ENCODE data around the gene RNGTT. TPM values are rescaled to one million over a fixed set of nuclear protein-coding genes. Genes with fewer than 3 reads are reported as not detected.
A peak's percentile ranks its signal among the peaks of the same experiment; 100 is the strongest.

The RNGTT gene
- total and polyA plus RNA-seq, 2 experiments from 2014 or later = 7.4 to 15.6 TPM

- 91% methylated on average over 7 of the region's 7 CpGs for WGBS (ENCODE audit: low lambda C conversion rate, missing lambda C conversion rate)
- no peak overlapping the region for H3K4me3 ChIP-seq
- no peak overlapping the region for H3K4me2 ChIP-seq
- H3K27ac ChIP-seq = no peak overlapping the region
- H3K36me3 ChIP-seq (replicated peaks; ENCODE audit: insufficient read depth, low read depth) = no peaks in the 10 kb centered on the region
- no peak for DNase-seq (ENCODE audit: low spot score)
- no peaks in the 10 kb centered on the region for H3K27me3 ChIP-seq
- H3K9me2 ChIP-seq (replicated peaks; ENCODE audit: insufficient read depth) = no peaks in the 10 kb centered on the region
- no peaks in the 10 kb centered on the region for H3K79me2 ChIP-seq
- H3K9me3 ChIP-seq (ENCODE audit: low read depth) = no peaks in the 10 kb centered on the region
- no peaks in the 10 kb centered on the region for H4K20me1 ChIP-seq (ENCODE audit: insufficient read depth, poor library complexity, severe bottlenecking)
- no peaks in the 10 kb centered on the region for H3K4me1 ChIP-seq (ENCODE audit: insufficient read depth)
- no peak for TF ChIP-seq EZH2phosphoT487 (IDR thresholded peaks at IDR 0.05; ENCODE audit: low read depth, severe bottlenecking, unreplicated experiment)
- H2AFZ ChIP-seq = no peak overlapping the region
These were observed 398.0 kb downstream of the RNGTT start for GRCh38 chr6:88565409-88565811.

GRCh38 chr6:88563277-88563625, 400.2 kb downstream of the RNGTT start:
- Histone ChIP-seq H3K9me2 (replicated peaks; ENCODE audit: insufficient read depth) (no peaks in the 10 kb centered on the region), H4K20me1 (ENCODE audit: insufficient read depth, poor library complexity, severe bottlenecking) (no peaks in the 10 kb centered on the region), H2AFZ (no peak overlapping the region), H3K4me2 (no peak overlapping the region), H3K4me3 (no peak overlapping the region), H3K4me1 (ENCODE audit: insufficient read depth) (no peaks in the 10 kb centered on the region), H3K27me3 (no peaks in the 10 kb centered on the region), H3K79me2 (no peaks in the 10 kb centered on the region), H3K36me3 (replicated peaks; ENCODE audit: insufficient read depth, low read depth) (no peaks in the 10 kb centered on the region), H3K27ac (no peak overlapping the region), H3K9me3 (ENCODE audit: low read depth) (no peaks in the 10 kb centered on the region)
- 81% methylated on average over 8 of the region's 8 CpGs for WGBS (ENCODE audit: low lambda C conversion rate, missing lambda C conversion rate)
- no peak for DNase-seq (ENCODE audit: low spot score)
- TF ChIP-seq EZH2phosphoT487 (IDR thresholded peaks at IDR 0.05; ENCODE audit: low read depth, severe bottlenecking, unreplicated experiment) = no peak
- no peak for TF ChIP-seq CTCF (IDR thresholded peaks at IDR 0.05; ENCODE audit: poor library complexity)
- no peak for TF ChIP-seq EZH2 (IDR thresholded peaks at IDR 0.05; ENCODE audit: borderline replicate concordance)

- no peak overlapping the region for H2AFZ ChIP-seq
- DNase-seq (ENCODE audit: low spot score) = no peak
- H3K9me2 ChIP-seq (replicated peaks; ENCODE audit: insufficient read depth) = no peaks in the 10 kb centered on the region
- H3K9me3 ChIP-seq (ENCODE audit: low read depth) = no peaks in the 10 kb centered on the region
- H3K79me2 ChIP-seq = no peaks in the 10 kb centered on the region
- no peaks in the 10 kb centered on the region for H4K20me1 ChIP-seq (ENCODE audit: insufficient read depth, poor library complexity, severe bottlenecking)
- TF ChIP-seq EZH2 (IDR thresholded peaks at IDR 0.05; ENCODE audit: borderline replicate concordance) (no peak), CTCF (IDR thresholded peaks at IDR 0.05; ENCODE audit: poor library complexity) (no peak), EZH2phosphoT487 (IDR thresholded peaks at IDR 0.05; ENCODE audit: low read depth, severe bottlenecking, unreplicated experiment) (no peak)
- H3K4me3 ChIP-seq = no peak overlapping the region
- no peaks in the 10 kb centered on the region for H3K27me3 ChIP-seq
- no peaks in the 10 kb centered on the region for H3K4me1 ChIP-seq (ENCODE audit: insufficient read depth)
- no peaks in the 10 kb centered on the region for H3K36me3 ChIP-seq (replicated peaks; ENCODE audit: insufficient read depth, low read depth)
- WGBS (ENCODE audit: low lambda C conversion rate, missing lambda C conversion rate) = 84% methylated on average over 18 of the region's 18 CpGs
- H3K4me2 ChIP-seq = no peak overlapping the region
- peak overlapping the region; percentile 35 for H3K27ac ChIP-seq
These were observed 400.8 kb downstream of the RNGTT start for GRCh38 chr6:88562353-88563276.

GRCh38 chr6:88561954-88562315, 401.5 kb downstream of the RNGTT start:
- H3K9me2 ChIP-seq (replicated peaks; ENCODE audit: insufficient read depth) = no peaks in the 10 kb centered on the region
- H3K27ac ChIP-seq = peak overlapping the region; percentile 35
- peak; percentile 9 for DNase-seq (ENCODE audit: low spot score)
- H3K79me2 ChIP-seq = no peaks in the 10 kb centered on the region
- 50% methylated on average over 1 of the region's 1 CpG for WGBS (ENCODE audit: low lambda C conversion rate, missing lambda C conversion rate)
- H3K36me3 ChIP-seq (replicated peaks; ENCODE audit: insufficient read depth, low read depth) = no peaks in the 10 kb centered on the region
- no peaks in the 10 kb centered on the region for H3K27me3 ChIP-seq
- no peaks in the 10 kb centered on the region for H3K9me3 ChIP-seq (ENCODE audit: low read depth)
- no peak for TF ChIP-seq CTCF (IDR thresholded peaks at IDR 0.05; ENCODE audit: poor library complexity)
- no peak for TF ChIP-seq EZH2phosphoT487 (IDR thresholded peaks at IDR 0.05; ENCODE audit: low read depth, severe bottlenecking, unreplicated experiment)
- TF ChIP-seq EZH2 (IDR thresholded peaks at IDR 0.05; ENCODE audit: borderline replicate concordance) = no peak
- H3K4me2 ChIP-seq = no peak overlapping the region
- H4K20me1 ChIP-seq (ENCODE audit: insufficient read depth, poor library complexity, severe bottlenecking) = no peaks in the 10 kb centered on the region
- no peak overlapping the region for H2AFZ ChIP-seq
- no peak overlapping the region for H3K4me3 ChIP-seq
- no peaks in the 10 kb centered on the region for H3K4me1 ChIP-seq (ENCODE audit: insufficient read depth)

Measured in hepatocyte (in vitro differentiated cells).